Stimulated activated CD8-positive, alpha-beta memory T cell treated with anti-CD3 and anti-CD28 coated beads, Interleukin-15, amount 100 ng/mL, for 48 hours (primary cell): ENCODE data around the gene AMIGO3.

ENCODE experiments used
- DNase-seq, 2 donors: peaks; one replicate each; pipeline ENCODE4 v3.0.0-alpha.2; 2020; ENCODE audit warnings: low read depth in 2 of 2

AMIGO3 gene

DNA sequence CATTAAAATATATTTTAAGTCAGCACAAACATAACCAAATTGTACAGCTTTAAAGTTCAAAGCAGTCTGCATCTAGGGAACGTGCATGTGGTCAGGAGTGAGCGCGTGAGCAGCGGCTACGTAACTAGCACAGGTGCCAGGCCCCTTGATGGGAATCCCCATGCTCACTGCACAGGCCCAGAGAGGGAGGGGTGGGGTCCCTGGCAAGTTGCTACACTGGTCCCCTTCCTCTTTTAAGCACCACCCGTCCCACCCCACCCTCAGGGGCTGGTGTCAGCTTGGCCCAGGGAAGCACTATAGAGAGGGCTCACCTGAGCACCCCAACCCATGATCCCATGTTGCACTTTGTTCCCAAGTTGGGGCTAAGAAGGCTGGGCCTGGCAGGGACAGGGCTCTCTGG is 5.1 kb upstream of the AMIGO3 start:
- DNase-seq, result no peak

DNA sequence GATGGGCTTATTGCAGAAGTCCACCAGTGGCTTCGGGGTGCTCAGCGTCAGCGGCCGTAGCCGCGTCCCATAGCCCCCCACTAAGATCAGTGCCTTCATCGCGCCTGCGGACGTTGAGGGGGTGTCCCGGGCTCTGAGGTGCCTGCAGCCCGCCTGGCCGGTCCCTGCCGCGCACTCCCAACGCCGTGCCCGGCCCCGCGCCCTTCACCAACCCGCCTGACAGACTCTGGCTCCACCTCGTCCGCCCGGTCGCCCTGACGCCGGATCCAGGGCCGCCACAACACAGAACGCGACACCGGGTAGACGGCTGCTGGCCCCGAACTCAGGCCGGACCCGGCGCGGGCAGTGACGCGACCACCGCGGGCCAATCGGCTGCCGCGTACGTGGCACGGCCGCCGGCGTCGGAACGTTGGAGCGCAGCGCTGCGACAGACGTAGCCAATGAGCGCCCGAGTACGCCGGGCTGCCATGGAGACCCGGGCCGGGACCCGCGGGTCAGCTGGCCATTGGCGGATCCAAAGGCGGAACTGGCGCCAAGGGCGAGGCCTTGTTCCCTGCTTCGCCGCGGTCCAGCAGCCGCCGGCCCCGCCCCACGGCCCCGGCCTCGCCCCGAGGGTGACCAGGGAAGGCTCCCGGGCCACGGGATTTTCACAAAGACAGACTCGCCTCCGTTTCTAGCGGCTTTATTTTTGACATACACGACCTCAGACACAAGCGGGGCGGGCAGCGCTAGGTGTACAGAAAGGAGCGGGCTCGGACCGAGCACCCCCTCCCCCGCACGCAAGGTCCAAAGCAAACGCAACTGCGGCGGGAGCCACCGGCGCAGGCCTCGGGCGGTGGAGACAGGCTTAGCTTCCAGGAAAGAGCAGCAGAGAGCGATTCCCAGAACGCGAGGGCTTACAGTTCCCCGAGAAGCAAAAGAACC is 4.4 kb upstream of the AMIGO3 start, which contains the start of gene GMPPB:
TSS of gene GMPPB (minus strand) at position 324 of the 924 bp plus-strand sequence. CDS start at position 99, 225 bp downstream.
- peak; percentile 94 for DNase-seq

DNA sequence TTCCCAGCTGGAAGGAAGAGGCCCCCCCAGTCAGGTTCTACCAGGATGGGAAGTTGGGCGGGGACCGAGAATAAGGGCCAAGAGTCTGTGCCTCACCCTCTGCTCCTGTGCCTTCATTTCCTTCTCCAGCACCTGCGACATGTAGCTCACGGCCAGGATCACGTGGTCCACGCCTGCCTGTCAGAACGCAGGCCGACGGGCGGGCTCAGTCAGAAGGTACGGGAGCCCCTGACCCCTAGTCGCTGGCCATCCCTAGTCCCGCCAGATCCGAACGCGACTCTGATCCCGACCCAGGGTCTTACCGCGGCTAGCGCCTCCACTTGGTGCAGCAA is 3.8 kb upstream of the AMIGO3 start:
- peak; percentile 35 to 45 for DNase-seq

DNA sequence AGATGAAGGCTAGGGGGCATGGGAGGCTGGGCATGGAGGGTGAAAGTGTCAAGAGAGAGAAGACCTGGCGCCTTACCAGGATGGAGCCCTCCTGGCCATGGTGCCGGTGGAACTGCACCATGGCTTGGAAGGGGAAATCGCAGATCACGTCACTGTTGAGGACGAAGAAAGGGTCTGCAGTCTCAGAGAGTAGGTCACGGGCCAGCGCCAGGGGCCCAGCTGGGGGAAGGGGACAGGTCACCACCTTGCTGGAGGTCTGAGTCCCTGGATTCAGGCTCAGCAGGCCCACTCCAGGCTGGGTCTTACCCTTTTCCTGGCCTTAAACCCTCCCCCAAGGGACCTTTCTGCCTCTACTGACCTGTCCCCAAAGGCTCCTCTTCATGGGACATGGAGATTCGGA is 3.4 kb upstream of the AMIGO3 start:
- no peak for DNase-seq

DNA sequence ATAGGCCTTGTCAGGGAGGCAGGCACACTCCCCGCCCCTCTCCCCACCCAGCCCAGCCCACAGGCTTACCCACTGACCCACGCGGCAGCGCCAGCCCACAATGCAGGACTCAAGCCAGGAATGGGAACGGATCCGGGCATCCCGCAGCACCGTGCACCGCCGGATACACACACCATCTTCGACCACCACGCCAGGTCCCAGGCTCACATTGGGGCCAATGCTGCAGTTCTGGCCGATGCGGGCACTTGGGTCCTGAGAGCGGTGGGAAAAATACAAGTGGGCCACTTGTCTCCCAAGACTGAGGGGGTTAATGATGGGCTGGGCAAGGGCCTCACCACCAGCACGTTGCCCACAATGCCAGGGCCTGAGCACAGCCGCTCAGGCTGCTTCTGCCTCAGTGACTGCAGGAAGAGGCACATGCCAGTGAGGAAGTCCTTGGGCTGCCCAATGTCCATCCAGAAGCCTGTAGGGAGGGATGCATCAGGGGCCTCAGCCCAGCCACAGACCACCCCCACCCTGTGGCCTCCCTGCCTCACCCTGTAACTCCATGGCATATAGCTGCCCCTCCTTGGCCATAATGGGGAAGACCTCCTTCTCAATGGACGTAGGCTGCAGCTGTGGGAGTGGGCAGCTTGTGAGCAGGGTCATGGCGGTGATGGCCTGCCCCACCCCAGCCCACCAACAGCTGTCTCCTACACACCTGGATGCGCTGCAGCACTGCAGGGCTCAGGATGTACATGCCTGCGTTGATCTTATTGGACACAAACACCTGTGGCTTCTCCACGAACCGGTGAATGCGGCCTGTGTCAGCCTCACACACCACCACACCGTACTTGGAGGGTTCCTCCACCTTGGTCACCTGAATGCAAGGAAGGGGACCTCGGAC is 2.7 kb upstream of the AMIGO3 start:
- no peak for DNase-seq

DNA sequence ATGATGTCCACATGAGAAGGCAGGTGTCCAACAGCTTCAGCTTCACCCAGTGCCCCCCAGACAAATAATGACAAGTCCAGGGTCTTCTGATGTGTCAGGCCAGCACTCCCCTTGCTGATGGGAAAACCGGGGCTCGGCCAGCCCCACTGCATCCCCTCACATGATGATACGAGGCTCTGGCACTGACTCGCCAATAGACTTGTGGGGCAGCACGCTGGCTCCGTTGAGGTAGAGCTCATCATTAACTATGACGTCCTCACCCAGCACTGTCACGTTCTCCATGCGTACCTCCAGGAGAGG is 2.1 kb upstream of the AMIGO3 start:
- no peak for DNase-seq

DNA sequence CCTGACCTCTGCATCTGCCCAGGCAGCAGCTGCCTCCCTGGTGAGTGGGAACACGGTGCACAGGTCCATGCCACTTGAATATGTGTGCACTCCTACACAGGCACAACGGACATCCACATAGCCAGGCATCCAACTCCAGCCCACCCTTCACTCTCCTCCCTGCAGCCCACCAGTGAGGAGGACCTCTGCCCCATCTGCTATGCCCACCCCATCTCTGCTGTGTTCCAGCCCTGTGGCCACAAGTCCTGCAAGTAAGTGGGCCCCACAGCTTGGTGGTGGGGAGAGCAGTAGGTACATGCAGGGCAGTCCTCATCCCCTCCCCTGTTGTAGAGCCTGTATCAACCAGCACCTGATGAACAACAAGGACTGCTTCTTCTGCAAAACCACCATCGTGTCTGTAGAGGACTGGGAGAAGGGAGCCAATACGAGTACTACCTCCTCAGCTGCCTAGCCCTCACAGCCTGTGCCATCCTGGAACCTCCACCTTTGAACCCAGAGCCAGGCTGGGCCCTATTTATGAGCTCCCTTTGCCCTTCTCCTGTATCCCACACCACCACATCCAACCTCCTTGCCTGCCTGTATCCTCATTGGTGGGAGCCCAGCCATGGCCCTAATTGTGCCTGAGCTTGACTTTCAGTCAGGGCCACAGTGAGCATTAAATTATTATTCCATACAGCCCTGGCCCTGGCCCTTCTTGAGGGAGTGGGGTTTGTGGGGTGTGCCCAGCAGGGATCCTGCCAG is 1.5 kb upstream of the AMIGO3 start:
- no peak for DNase-seq

DNA sequence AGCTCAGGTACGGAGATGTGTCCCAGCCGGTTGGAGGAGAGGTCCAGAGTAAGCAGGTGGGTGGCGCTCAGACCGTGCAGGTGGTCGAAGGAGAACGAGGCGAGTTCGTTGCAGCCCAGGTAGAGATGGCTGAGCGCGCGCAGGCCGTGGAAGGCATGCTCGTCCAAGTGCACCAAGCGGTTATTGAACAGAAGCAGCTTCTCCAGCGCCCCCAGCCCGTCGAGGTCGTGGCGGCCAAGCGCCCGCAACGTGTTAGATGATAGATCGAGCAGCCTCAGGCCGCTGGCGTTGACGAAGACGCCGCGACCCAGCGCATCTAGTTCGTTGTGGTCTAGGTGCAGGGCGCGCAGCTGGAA is 648 bp downstream of the AMIGO3 start:
- DNase-seq, result no peak

DNA sequence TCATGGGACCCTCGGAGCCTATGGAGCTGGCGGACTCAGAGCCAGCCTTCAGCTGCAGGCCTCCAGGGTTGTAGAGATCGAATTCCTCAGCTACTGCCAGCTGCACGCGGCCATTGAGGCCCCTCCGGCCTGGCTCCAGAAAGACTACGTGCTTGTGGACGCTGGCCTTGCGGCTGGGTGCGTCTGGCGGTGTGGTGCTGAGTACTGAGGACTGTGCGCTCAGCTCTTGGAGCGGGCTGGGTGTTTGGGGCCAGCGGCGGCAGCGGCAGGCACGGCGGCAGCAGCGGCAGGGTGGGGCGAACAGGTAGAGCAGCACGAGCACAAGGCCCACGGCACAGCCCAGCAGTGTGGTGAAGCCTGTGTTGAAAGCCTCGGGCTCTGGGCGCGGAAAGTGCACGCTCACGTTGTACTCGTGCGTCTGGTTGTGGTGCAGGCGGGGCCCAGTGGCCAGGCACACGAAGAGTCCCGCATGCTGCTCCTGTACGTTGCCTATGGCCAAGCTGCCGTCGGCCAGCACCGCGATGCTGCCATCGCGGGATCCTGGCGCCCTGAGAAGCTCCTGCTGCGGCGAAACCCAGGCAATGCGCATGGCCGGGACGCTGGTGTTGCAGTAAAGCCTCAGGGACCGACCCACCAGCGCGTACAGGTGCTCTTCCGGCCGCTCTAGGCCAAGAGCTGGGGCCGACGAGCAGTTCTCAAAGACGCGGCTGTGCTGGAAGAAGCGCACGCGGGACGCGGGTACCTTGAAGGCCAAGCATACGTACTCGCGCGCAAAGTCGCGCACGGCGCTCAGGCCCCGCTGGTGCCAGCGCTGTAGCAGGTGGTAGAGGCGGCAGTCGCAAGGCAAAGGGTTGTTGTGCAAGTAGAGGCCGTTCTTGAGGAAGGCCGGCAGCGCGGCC is 1.3 kb downstream of the AMIGO3 start:
- DNase-seq, result no peak

DNA sequence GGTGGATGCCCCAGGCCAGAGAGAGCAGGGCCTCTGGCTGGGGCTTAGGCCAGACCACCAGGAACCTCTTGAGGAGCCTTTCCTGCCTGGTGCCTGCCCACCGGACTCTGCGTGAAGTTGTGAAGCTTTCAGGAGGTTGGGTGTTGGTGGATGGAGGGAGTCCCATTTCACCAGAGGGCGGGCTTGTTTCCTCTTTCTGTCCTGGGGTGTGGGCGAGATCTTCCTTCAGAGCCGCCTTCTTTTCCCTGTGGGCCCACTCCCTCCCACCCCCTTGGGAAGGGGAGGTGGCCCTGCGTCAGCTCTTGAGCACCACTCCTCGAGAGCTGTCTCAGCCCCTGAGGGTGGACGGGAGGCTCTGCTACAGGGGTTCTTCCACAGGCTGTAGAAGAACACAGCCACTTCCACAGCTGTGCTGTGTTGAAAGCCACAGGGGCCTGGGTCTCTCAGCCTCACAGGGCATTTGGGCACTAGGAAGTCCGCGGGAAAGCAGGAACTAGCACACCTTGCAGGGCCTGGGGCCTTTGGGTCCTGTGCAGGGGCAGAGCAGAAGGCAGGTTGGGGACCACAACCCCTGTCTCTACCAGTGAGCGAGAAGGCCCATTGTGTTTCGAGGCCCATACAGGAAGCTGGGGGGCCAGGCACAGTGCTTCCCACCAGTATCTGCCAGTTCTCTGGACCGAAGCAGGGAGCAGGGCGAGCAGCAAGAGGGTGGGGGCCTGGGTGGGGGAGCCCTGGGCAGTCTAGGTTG is 2.1 kb downstream of the AMIGO3 start:
- DNase-seq, result no peak

DNA sequence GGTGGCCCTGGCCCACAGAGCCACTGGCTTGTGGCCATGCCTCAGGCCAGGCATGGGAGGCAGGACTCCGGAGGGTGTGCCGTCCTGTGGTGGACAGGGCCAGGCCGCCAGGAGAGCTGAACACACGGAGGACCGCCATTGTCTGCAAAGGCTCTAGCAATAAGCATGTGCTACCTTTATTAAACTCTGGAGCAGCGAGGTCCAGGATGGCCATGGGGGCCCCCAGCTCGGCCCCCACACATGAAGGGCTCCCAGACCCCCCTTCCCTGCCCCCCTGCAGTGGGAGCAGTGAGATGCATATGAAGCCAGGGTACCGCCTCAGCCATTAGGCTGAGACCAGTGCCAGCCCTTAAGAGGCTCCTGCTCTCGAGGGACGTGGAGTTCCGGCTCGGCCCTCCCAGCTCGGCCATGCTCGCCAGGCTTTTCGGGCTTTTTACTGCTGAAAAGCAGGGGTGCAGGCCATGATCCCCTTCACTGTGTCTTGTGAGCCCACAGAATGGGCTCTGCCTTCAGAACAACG is 2.7 kb downstream of the AMIGO3 start:
- no peak for DNase-seq

DNA sequence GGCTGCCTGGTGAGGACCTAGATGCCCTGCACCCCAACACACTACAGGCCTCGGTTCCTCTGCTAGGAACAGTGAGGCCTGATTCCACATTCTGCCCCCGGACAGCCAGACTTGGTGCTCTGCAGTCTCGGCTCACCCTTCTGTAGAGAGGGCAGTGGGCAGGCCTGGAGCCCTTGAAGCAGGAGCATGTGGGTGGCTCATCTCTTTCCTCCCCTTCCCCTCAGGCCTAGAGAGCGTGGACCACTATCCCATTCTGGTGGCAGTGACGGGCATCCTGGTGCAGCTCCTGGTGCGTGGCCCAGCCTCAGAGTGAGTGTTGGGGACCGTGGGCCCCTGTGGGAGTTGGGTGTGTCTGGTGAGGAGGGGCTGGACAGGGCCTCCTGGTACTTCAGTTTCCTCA is 3.3 kb downstream of the AMIGO3 start:
- DNase-seq, result no peak

DNA sequence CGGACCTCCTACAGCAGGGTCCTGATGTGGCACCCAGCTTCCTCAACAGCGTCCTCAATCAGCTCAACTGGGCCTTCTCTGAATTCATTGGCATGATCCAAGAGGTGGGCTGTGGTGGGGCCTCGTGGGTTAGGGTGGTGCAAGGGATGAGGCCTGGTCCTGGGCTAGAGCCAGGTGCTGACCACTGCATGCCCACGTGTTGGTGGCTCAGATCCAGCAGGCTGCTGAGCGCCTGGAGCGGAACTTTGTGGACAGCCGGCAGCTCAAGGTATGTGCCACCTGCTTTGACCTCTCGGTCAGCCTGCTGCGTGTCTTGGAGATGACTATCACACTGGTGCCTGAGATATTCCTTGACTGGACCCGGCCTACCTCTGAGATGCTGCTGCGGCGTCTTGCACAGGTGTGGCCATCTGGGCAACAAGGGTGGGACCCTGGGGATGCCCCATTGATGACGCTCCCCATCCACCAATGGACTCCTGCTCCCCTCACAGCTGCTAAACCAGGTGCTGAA is 3.8 kb downstream of the AMIGO3 start:
- no peak for DNase-seq

DNA sequence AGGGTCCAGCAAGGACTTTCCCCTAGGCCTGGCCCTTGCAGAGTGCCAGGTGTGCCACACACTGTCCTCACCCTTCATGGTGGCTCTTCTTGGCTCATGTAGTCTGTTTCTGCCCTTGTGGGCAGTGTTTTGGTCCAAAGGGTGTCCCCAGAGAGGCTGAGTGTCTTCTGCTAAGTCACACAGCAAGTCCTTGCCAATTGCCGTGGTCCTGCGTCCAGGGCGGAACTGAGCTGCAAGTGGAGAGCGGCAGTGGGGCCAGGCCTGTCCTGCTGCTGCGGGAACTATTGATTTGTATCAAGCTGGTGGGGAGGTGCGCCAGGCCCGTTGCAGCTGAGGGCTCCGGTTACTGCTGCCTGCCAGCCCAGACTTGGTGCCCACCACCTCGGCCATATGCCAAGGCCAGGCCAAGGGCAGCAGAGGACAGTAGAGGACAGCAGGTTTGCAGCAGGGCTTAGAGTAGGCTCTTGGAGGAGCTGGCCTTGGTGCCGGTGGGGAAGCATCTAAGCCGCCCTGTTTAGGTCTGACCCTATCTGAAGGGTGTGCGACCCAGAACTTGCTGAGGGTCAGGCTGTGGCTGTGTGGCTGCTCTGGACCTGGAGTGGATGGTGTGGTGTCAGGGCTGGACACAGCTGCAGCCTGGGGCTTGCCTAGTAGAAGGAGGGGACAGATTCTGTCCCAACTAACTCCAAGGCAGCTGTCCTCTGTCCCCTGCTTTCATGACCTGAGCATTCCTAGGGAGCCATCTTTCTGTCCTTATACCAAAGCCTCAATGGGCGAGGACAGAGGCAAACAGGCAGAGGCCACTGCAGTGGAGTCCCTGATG is 4.5 kb downstream of the AMIGO3 start:
- no peak for DNase-seq

DNA sequence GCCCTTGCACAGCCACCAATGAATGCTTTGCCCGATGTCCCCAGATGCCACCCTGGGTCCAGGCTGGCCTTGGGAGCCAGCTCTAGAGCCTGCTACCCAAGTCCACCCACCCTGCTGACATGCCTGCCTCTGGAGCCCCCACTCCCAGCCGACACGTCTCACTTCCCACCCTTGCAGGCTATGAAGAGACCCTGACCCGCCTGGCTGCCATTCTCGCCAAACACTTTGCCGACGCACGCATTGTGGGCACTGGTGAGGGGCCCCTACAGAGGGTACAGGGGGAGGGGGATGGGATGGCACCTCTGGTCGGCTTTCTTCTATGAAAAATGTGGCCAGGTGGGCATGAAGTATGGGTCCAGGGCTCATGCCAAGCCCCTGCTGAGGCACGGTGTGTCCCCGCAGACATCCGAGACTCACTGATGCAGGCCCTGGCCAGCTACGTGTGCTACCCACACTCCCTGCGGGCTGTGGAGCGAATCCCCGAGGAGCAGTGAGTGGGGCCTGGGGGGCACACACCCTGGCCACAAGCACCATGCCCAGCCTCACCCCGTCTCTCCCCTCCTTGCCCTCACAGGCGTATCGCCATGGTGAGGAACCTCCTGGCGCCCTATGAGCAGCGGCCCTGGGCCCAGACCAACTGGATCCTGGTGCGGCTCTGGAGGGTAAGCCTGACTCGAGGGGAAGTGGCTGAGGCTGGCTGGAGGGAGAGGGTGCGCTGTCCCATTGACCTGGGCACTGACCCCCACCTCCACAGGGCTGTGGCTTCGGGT is 6.0 kb downstream of the AMIGO3 start:
- no peak for DNase-seq

DNA sequence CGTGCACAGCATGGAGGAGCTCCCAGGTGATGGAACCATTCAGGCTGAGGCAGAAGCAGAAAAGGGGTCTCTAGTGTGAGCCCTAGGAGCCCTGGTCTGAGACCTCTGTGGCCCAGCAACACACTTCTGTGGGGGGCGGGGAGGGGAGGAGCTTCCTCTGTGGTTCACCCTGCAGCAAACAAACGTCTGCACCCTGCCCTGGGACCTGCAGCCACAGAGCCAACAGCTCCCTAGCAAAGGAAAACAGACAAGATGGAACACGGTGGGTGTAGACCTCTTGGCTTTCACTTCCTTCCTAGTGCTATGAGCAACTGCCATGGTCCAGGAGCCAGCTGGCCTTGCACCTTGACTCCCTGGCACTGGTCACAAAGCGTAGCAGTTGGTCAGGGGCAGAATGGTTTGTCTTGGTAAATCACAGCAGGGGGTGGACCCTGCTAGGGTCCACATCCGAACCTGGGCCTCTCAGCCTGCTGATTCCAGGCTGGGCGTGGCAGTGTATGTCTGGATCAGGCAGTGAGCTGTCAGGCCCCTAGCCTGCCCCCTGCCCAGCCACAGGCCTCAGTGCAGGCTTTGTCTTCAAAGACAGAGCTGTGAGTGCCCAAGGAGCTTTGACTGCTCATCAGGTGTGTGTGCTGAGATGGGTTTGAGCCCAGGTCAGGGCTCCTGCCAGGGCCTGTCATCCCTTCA is 6.7 kb downstream of the AMIGO3 start:
- DNase-seq, result no peak

DNA sequence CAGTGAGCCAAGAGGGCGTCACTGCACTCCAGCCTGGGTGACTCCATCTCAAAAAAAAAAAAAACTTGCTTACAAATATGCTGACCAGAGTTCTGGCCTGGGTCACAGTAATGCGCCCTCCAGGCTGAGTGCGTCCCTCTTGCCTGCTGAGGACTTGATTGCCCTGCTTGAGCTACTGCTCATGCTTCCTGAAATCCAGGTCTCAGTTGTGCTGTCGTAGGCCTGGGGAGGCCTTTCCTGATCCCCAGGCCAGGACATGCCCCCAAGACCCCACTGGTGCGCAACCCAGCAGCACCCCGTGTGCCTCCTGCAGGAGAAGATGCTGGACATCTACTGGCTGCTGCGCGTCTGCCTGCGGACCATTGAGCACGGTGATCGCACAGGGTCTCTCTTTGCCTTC is 7.3 kb downstream of the AMIGO3 start:
- no peak for DNase-seq

DNA sequence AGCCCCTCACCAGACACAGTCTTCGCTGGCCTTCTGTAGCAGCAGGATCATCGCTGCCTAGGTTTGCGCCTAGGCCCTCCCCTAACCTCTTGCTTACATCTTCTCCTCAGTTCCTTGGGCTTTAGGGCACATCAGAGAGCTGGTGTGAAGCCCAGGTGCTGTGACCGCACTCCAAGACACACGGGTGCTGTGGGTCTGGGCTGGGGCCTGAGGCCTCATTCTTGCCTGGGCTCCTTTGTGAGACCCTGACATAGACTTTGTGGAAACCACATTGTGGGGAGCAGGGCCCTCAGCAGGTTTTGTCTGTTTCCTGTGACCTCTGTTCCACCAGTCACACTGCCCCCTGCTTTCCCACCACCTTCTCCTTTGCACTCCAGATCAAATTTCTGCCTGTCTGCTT is 8.0 kb downstream of the AMIGO3 start:
- no peak for DNase-seq
